Amygdala (tissue), 56 donors: Measurements from ENCODE around the gene FAM227B.
"Not testable (repeated sequence)": the region's sequence is repeated elsewhere in the genome, so short reads cannot be mapped to it uniquely, and the experiment has no call there.

ENCODE experiments used
- DNase-seq, 56 donors: peaks; one replicate each; lab custom pipeline; 2025; lab: John Stamatoyannopoulos, UW

Gene FAM227B

DNA sequence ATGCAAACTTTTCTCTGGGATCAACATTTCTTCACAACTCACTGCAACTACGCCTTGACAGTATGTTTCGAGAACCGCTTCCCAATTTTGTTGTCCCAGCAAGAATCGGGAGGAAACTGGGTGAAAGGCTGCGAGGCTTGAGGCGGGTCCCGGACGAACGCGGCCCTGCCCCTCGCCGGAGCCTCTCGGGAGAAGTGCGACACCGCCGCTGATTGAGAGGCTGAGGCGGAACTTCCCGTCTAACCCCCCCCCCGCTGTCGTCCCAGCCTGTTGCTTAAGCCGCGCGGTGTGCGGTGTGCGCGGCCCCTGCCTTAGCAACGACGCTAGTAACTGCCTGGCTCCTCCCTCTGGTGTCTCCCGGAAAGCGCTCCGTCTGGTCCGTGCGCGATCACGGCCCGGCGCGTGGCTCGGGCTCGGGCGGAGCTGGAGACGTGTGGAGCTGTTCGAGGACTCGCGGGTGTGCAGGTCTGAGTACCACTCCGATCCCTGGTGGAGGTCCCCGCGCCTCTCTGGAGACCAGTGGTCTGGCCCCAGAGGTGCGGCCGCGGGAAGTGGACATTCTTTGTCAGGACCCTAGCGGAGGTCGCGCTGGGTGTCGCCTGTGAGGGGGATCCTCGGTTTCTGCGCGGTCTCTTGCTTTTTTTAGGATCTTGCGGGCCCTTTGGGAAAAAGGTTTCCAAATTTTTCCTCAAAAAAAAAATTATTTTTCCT lies at the start of gene FAM227B, which contains the start of gene DTWD1:
FAM227B (minus strand) TSS at position 161 of the 711 bp plus-strand sequence. CDS start 5,647 bp downstream, outside the sequence.
DTWD1 (plus strand) TSS at position 391 of the 711 bp plus-strand sequence. CDS start 4,120 bp downstream, outside the sequence.
- peak; percentile 55 to 96 (median 92) for DNase-seq

- DNase-seq = no peak
Measured at GRCh38 chr15:49669288-49669687, 48.7 kb upstream of the FAM227B start.

- DNase-seq = not testable (repeated sequence)
Measured at GRCh38 chr15:49666486-49666885, 45.9 kb upstream of the FAM227B start.

GRCh38 chr15:49664716-49665115 lies 44.1 kb upstream of the FAM227B start:
- DNase-seq = no peak

DNA sequence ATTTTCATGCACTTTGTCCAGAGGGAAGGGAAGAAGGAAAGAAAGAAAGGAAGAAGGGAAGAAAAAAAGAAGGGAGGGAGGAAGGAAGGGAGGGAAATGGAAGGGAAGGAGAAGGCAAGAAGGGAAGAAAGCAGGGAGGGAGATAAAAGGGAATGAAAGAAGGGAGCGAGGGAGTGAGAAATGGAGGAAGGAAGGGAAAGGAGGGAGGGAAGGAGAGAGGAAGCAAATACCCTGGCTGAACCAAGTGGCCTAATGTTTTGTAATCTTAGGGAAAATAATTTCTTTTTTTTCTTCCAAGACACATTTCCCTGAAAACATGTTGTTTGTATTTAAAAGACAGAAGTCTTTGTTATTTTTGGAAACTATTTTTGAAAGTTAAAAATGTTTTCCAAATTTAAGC lies 36.1 kb upstream of the FAM227B start:
- no peak for DNase-seq

GRCh38 chr15:49652922-49653321 lies 32.3 kb upstream of the FAM227B start:
- DNase-seq = no peak

- DNase-seq = no peak
Measured at GRCh38 chr15:49650676-49651075, 30.1 kb upstream of the FAM227B start.

DNA sequence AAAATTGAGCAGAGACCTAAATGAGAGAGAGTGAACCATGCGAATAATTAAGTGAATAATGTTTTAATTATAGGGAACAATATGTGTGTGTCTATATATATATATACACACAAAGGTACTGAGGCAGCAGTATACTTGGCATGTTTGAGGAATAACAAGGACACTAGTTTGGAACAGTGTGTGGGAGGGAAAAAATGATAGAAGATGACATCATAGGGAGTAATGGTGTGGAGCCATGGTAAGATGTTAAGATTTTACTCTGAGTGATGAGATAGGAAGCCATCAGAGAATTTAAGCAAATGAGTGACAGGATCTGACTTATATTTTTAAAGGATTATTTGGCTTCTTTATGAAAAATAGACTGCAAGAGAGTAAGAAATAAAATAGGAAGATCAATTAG lies 29.4 kb upstream of the FAM227B start:
- no peak for DNase-seq

DNA sequence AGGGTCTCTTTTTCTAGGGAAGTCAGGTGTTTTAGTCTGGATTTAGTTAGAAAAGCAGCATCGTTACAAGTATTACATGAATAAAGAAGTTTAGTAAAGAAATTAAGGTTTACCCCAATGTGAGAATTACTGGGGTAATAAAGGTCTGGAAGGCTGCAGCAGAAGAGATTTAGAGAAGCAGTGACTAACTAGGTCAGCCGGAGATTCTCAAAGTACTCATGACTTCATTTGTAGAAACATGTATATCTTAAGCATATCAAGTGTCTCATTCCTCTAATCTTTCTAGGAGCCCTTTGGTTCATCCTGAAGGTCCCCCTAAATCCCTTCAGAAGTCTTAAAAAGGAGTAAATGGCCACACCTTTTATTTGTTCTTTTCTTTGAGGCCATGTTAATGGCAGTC lies 26.3 kb upstream of the FAM227B start:
- DNase-seq = no peak

- peak in 4 of 56 donors; percentile 5 to 69 (median 8) for DNase-seq
Measured at GRCh38 chr15:49645941-49646340, 25.3 kb upstream of the FAM227B start.

DNA sequence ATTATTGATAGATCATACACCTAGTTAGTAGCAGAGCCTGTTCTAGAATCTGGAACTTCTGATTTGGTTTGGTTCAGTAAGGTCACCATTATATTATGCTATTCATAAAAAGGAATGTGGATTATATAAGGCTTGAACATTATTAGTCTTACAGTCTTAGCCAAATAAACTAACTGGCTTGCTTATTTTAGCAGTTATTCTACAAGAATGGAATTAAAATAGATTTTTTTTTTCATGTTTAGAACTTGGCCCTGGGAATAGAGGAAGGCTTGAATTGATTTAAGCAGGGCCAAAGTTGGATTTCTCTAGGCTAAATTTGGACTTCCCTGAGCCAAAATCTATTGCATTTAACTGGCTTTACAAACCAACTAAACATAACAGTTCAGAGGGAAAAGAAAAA lies 24.7 kb upstream of the FAM227B start:
- no peak for DNase-seq

DNA sequence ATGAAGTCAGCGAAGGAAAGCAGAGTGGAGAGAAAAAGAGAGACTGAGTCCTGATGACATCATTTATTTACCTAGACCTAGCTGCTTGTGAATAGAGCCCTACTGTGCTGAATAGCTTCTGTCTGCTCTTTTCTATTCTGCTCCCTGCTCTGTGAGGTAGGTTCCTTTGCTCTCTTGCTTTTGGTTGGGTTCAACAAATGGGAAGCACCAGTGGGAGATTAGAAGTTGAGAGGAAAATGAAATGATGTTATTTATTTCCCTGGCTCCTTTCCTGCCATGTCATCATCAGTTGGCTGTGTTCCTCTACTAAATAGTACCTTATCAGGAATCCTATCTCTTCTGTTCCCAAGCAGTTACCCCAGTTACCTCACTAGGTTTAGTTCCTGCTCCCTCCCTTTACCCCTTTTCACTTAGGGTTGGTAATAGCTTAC lies 23.8 kb upstream of the FAM227B start:
- DNase-seq = no peak

- no peak for DNase-seq
Measured at GRCh38 chr15:49637857-49638256, 17.2 kb upstream of the FAM227B start.

DNA sequence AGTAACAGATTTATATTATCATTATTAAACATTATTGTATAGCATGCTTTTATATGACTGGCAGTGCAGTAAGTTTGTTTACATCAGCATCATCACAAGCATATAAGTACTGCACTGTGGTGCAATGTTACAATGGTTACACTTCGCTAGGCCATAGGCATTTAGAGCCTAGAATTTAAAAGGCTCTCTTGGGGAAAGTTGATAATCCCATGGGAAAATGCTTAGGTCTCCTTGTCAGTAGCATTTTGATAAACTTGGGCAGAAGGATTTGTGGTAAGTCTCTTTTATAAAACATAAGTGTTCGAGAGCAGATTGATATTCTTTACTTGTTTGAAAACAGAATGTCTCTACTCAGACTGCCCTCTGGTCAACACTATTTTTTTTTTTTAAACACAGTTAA lies 7.8 kb upstream of the FAM227B start:
- DNase-seq = no peak

GRCh38 chr15:49627407-49627877 lies 6.8 kb upstream of the FAM227B start:
- no peak for DNase-seq

- DNase-seq = no peak
Measured at GRCh38 chr15:49625460-49626036, 4.9 kb upstream of the FAM227B start.

GRCh38 chr15:49624056-49624455 lies 3.4 kb upstream of the FAM227B start:
- DNase-seq = no peak

DNA sequence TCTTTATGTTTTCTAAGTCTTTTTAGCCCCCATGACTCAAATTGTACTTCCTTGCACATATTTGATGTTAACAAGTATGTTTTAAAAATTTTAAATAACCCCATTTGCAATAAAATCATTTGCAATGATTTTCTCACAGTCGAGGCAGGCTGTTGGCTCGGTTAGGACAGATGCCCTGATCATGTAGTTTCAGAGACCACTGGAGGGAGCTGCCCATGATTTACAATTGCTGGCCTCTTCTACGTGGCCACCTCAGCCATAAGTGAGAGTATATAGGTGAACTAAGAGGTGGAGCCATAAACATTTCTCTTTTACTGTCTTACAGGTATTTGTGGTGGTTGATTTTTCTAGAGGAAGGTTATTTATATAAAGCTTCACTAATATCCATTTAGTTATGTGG lies 1.9 kb upstream of the FAM227B start:
- no peak for DNase-seq

DNA sequence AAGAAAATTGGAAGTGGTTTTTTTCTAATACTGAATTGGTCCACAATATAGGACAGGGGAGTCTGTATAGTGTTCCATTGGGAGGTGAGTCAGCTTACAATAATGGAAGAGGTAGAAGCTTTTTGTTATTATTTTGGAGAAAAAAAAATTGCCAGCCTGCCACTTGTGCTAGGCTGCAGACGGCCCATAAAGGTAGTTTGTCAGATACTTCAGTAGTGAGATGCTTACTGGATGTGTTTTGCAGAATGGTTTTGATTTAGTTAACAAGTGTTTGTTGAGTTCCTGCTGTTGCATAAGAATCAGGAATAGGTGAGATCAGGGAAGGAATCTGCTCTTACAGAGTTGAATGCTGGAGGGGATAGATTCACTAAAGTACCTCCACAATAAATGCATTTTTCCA lies 1.3 kb upstream of the FAM227B start:
- no peak for DNase-seq

- no peak for DNase-seq
Measured at GRCh38 chr15:49621401-49621811, 788 bp upstream of the FAM227B start.

DNA sequence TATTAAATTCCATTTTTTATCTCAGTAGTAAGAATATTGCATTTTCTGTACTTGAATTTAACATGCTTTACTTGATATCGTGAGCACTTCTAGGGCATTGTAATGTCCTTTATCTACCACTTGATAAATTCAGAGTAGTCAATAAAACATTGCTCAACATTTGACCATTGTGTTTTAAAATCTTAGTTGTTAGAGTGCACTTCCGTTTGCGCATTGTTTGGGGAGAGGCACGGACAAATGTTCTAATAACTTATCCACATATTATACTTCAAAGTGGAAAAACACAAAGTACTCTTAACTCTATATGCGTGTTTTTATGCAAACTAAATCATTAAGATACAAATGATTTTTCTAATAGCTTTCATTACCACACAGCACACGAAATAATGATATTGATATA lies 419 bp downstream of the FAM227B start:
- DNase-seq = no peak

DNA sequence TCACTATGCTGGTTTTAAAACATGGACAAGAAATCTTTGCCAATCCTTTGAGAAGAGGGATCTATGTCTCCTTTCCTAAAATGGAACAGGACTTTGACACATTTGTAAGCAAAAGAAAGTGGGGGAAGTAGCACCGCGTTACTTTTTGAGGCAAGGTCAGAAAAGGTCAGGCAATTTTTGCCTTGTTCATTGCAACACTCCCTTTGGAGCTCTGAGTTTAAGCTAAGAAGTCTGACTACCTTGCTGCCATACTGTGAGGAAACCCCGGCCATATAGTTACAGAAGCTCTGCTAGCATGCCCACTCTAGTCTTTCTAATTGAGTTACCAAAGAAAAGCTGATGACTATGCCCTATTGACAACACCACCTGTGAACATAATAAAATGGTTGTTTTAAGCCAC lies 1.4 kb downstream of the FAM227B start:
- no peak for DNase-seq
